PC-3 (cell line): ENCODE results near the gene FSTL4. TPM values are rescaled to one million over a fixed set of nuclear protein-coding genes. Genes with fewer than 3 reads are reported as not detected.

Experiments used
- ATAC-seq: fragments of 200-7000 bp; cut with Tn5 transposase; 2 replicates; pipeline ENCODE4 v1.9.1; 2020; ENCODE audit warnings: mild to moderate bottlenecking, moderate library complexity
- BruUV-seq: library from RNA; stranded (reverse); fragments of 400-500 nt; replicated peaks from 2 replicates; lab custom pipeline; 2021; lab: Mats Ljungman, UMichigan
- CTCF ChIA-PET: fragments of 300-600 bp; sonication (Branson Sonifier 250); formaldehyde crosslinking; loops from one replicate; lab custom pipeline; 2022; ENCODE audit warnings: antibody characterized with exemption; lab: Charles Lee
- POLR2A ChIA-PET: fragments of 300-600 bp; sonication (Branson Sonifier 250); formaldehyde crosslinking; loops from one replicate; lab custom pipeline; 2022; ENCODE audit warnings: antibody characterized with exemption; ENCODE audit not compliant: unreplicated experiment; lab: Charles Lee
- DNase-seq: peaks from one replicate; pipeline ENCODE4 v3.0.0-alpha.2; 2015
- H2AFZ ChIP-seq: fragments of 300-600 bp; sonication (generic); 2 replicates; pipeline ENCODE4 v1.6.0; 2016; ENCODE audit warnings: antibody characterized with exemption, low read length
- H3F3A ChIP-seq: fragments of 300-600 bp; sonication (generic); one replicate; pipeline ENCODE4 v1.6.0; 2017; ENCODE audit warnings: antibody characterized with exemption, low read length, control low read depth, mild to moderate bottlenecking; ENCODE audit not compliant: unreplicated experiment
- H3K27ac ChIP-seq: fragments of 300-600 bp; sonication (generic); 2 replicates; pipeline ENCODE4 v1.5.1; 2016; ENCODE audit warnings: mild to moderate bottlenecking, low read length
- H3K27me3 ChIP-seq: fragments of 300-600 bp; sonication (generic); 2 replicates; pipeline ENCODE4 v1.6.1; 2016; ENCODE audit warnings: low read length, mixed read lengths
- H3K36me3 ChIP-seq: fragments of 300-600 bp; sonication (generic); 2 replicates; pipeline ENCODE4 v1.6.1; 2016; ENCODE audit warnings: low read depth, mixed run types, low read length, mixed read lengths
- H3K4me1 ChIP-seq: fragments of 300-600 bp; sonication (generic); 2 replicates; pipeline ENCODE4 v1.5.1; 2016; ENCODE audit warnings: low read length; ENCODE audit not compliant: insufficient read depth
- H3K4me2 ChIP-seq: fragments of 300-600 bp; sonication (generic); 2 replicates; pipeline ENCODE4 v1.6.0; 2016; ENCODE audit warnings: low read length
- H3K4me3 ChIP-seq: fragments of 300-600 bp; sonication (generic); 2 replicates; pipeline ENCODE4 v1.5.1; 2016; ENCODE audit warnings: mild to moderate bottlenecking, low read length, mixed read lengths
- H3K79me2 ChIP-seq: fragments of 300-600 bp; sonication (generic); 2 replicates; pipeline ENCODE4 v1.6.1; 2017; ENCODE audit warnings: low read length, mixed read lengths
- H3K9ac ChIP-seq: fragments of 300-600 bp; sonication (generic); 2 replicates; pipeline ENCODE4 v1.6.0; 2016; ENCODE audit warnings: mild to moderate bottlenecking, low read length
- H3K9me2 ChIP-seq: fragments of 300-600 bp; sonication (generic); replicated peaks from 2 replicates; pipeline ENCODE4 v1.6.1; 2016; ENCODE audit warnings: mixed run types, low read length, mixed read lengths
- H3K9me3 ChIP-seq: fragments of 300-600 bp; sonication (generic); 2 replicates; pipeline ENCODE4 v1.6.1; 2016; ENCODE audit warnings: low read length, mixed read lengths
- H4K20me1 ChIP-seq: fragments of 300-600 bp; sonication (generic); 2 replicates; pipeline ENCODE4 v1.6.1; 2016; ENCODE audit warnings: low read length, mixed read lengths
- EZH2 ChIP-seq: fragments of 300-600 bp; sonication (generic); IDR thresholded peaks from one replicate; pipeline ENCODE4 v1.6.1; 2017; ENCODE audit warnings: antibody characterized with exemption, mild to moderate bottlenecking, low read length; ENCODE audit not compliant: unreplicated experiment
- EZH2phosphoT487 ChIP-seq: fragments of 300-600 bp; sonication (generic); IDR thresholded peaks from 2 replicates; pipeline ENCODE4 v1.6.1; 2018; ENCODE audit warnings: mild to moderate bottlenecking, antibody characterized with exemption, low read length, borderline replicate concordance
- intact Hi-C: fragments of 100-400 bp; cut with micrococcal nuclease; formaldehyde crosslinking; loops from 2 replicates; pipeline ENCODE4 v1.9.0; 2023
- total RNA-seq: library from RNA; depleted of rRNA; stranded (reverse); fragments of >200 nt; gene quantifications from 2 replicates; pipeline ENCODE4 v1.2.3, GENCODE V29; 2014
- TF ChIP-seq, protein P1 (sequence below): fragments of 300-600 bp; sonication (generic); conservative IDR thresholded peaks from 2 replicates; pipeline ENCODE4 v1.5.1; 2017; ENCODE audit warnings: antibody characterized with exemption, low read depth, mild to moderate bottlenecking, low read length

The FSTL4 gene
- total RNA-seq, 1 experiment from 2014 or later: 4.2 TPM

DNA sequence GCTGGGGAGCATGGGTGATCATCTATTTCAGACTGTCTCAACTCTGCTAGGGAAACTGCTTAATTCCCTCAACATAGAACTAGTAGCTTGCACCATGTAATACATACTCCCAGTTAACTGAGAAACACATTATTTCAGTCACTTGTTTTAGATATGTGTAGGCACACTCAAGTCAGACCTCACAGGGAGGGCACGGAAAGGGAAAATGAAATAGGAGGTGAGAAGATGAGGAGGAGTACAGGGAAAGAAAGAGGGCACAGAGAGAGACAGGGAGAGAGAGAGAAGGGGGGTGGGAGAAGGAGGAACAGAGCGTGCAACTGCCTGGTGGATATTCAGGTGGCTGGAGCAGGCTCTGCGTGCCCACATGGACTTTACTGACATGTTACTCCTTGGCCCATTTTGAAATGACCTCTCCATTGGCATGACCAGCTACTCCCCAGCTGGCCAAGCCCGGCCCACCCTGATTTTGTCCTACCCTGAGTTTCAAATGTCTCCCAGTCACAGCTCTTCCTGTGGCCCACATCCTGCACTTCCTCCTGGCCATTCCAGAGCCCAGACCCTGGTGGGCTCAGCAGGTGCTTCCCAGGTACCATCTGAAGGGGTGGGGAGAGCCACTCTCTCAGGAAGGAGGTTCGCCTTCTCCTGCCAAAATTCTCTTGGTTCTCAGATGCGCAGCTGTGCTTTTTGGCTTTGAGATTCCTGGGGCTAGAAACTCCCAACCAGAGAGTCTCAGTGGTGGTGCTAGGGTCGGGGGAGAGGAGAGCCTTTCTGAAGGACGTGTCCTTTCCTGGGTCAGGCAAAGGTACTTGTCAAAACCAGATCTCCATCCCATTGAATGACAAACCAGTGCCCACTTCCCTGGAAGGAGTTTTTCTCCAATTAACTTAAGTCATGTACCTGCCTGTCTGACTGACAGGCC is 229.4 kb downstream of the FSTL4 start:
- intact Hi-C loops: no loop called here
- H3K4me3 ChIP-seq: no peak overlapping the region
- no peaks in the 10 kb centered on the region for H4K20me1 ChIP-seq
- H3F3A ChIP-seq: no peaks in the 10 kb centered on the region
- no peak overlapping the region for H3K27ac ChIP-seq
- no peaks in the 10 kb centered on the region for H3K9me3 ChIP-seq
- TF ChIP-seq EZH2 (no peak), EZH2phosphoT487 (no peak)
- TF ChIP-seq, protein P1, sequence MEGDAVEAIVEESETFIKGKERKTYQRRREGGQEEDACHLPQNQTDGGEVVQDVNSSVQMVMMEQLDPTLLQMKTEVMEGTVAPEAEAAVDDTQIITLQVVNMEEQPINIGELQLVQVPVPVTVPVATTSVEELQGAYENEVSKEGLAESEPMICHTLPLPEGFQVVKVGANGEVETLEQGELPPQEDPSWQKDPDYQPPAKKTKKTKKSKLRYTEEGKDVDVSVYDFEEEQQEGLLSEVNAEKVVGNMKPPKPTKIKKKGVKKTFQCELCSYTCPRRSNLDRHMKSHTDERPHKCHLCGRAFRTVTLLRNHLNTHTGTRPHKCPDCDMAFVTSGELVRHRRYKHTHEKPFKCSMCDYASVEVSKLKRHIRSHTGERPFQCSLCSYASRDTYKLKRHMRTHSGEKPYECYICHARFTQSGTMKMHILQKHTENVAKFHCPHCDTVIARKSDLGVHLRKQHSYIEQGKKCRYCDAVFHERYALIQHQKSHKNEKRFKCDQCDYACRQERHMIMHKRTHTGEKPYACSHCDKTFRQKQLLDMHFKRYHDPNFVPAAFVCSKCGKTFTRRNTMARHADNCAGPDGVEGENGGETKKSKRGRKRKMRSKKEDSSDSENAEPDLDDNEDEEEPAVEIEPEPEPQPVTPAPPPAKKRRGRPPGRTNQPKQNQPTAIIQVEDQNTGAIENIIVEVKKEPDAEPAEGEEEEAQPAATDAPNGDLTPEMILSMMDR: no peak
- CTCF ChIA-PET: no interaction called here
- DNase-seq (no peak), ATAC-seq (no peak)
- H3K27me3 ChIP-seq: no peaks in the 10 kb centered on the region
- no peaks in the 10 kb centered on the region for H3K9me2 ChIP-seq
- H3K36me3 ChIP-seq: no peaks in the 10 kb centered on the region
- no TSS peak for BruUV-seq
- no peaks in the 10 kb centered on the region for H3K4me1 ChIP-seq
- H3K79me2 ChIP-seq: no peaks in the 10 kb centered on the region
- POLR2A ChIA-PET: no interaction called here
- H2AFZ ChIP-seq: no peak overlapping the region
- H3K9ac ChIP-seq: no peak overlapping the region
- no peak overlapping the region for H3K4me2 ChIP-seq

DNA sequence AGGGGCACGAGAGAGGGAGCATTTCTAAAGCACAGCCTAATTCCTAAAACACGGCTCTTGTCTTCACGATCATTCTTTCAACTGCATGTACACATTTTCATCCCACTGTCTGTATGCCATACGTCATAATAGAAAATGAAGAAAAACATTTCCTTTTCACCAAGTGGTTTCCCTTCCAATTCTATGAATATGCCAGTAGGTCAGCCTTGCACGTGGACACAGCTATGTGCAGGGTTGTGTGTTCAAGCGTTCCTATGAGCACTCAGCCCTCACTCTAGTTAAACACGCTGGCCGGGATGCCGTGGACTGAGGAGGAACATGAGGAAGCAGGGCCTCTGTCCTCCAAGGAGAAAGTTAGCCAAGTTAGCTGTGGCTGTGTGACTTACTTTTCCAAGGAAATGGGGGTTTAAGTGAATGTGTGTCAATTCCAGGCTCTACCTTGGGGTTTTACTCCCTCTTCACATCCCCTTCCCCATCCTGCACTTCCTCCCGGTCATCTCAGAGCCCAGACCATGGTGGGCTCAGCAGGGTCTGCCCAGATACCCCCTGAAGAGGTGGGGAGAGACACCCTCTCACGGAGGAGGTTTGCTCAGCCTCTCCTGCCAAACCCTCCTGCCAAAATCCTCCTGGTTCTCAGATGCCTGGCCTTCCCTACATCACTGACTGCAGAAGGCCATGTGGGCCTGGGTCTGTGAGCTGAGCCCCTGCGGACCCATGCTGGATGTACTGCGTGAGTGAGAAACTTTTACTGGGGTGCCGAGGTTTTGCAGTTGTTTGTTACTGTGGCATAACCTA is 230.6 kb downstream of the FSTL4 start:
- Histone ChIP-seq H3K4me3 (no peak overlapping the region), H3K27ac (no peak overlapping the region), H3K4me2 (no peak overlapping the region), H3F3A (no peaks in the 10 kb centered on the region), H3K9me2 (no peaks in the 10 kb centered on the region), H3K9ac (no peak overlapping the region), H3K9me3 (no peaks in the 10 kb centered on the region), H4K20me1 (no peaks in the 10 kb centered on the region), H3K4me1 (no peaks in the 10 kb centered on the region), H2AFZ (no peak overlapping the region), H3K27me3 (no peaks in the 10 kb centered on the region), H3K79me2 (no peaks in the 10 kb centered on the region), H3K36me3 (no peaks in the 10 kb centered on the region)
- no peak for TF ChIP-seq EZH2
- ATAC-seq (no peak), DNase-seq (no peak)
- intact Hi-C loops: no loop called here
- no TSS peak for BruUV-seq
- ChIA-PET POLR2A (no interaction called here), CTCF (no interaction called here)

DNA sequence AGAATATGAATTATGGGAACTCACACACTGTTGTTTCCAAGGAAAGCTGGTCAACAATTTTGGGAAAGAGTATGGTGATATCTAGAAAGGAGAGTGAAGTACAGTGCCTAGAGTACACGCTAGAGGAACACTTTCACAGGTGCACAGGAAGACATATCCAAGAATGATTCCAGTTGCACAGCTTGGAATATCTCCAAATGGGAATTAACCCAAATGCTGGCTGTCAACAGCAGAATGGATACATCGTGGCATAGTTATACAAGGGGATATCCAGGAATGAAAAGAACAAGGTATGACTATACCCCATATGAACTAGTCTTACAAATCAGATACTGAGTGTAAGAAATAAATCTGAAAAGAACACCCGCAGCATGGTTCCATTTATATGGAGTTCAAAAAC is 231.3 kb downstream of the FSTL4 start:
- Histone ChIP-seq H3K36me3 (no peaks in the 10 kb centered on the region), H3K27ac (no peak overlapping the region), H3K4me1 (no peaks in the 10 kb centered on the region), H3K9ac (no peak overlapping the region), H4K20me1 (no peaks in the 10 kb centered on the region), H3K9me3 (no peaks in the 10 kb centered on the region), H3K9me2 (no peaks in the 10 kb centered on the region), H3F3A (no peaks in the 10 kb centered on the region), H3K4me2 (no peak overlapping the region), H3K4me3 (no peak overlapping the region), H3K27me3 (no peaks in the 10 kb centered on the region), H2AFZ (no peak overlapping the region), H3K79me2 (no peaks in the 10 kb centered on the region)
- intact Hi-C loops: no loop called here
- DNase-seq (no peak), ATAC-seq (no peak)
- TF ChIP-seq EZH2 (no peak), EZH2phosphoT487 (no peak)
- TF ChIP-seq, protein P1: no peak
- CTCF ChIA-PET: no interaction called here
- POLR2A ChIA-PET: no interaction called here
- BruUV-seq: no TSS peak
